Panc1 (cell line): ENCODE measurements around the gene WASHC3.

Experiments
- POLR2AphosphoS5 ChIP-seq: IDR thresholded peaks from 2 replicates; pipeline ENCODE4 v1.6.1; 2012; ENCODE audit warnings: mild to moderate bottlenecking, low read depth, low read length, moderate library complexity
- SIN3A ChIP-seq: IDR thresholded peaks from 2 replicates; pipeline ENCODE4 v1.6.1; 2012; ENCODE audit warnings: low read depth, mild to moderate bottlenecking, low read length, moderate library complexity, borderline replicate concordance; ENCODE audit not compliant: insufficient read depth
- TCF7L2 ChIP-seq: IDR thresholded peaks from 2 replicates; pipeline ENCODE4 v1.6.1; 2011; ENCODE audit warnings: mild to moderate bottlenecking, low read depth, low read length, inconsistent platforms
- TF ChIP-seq, protein P1 (sequence below): fragments of 450-650 bp; IDR thresholded peaks from 2 replicates; pipeline ENCODE4 v1.5.1; 2017; ENCODE audit warnings: mild to moderate bottlenecking
- TF ChIP-seq, protein P2 (sequence below), 2 experiments: IDR thresholded peaks; 2 replicates each; pipeline ENCODE4 v1.6.1; 2011 to 2012; ENCODE audit warnings: low read depth in 2 of 2, control low read depth in 1 of 2, low read length in 1 of 2, mild to moderate bottlenecking in 1 of 2, moderate library complexity in 1 of 2; ENCODE audit not compliant: insufficient read depth in 1 of 2

DNA sequence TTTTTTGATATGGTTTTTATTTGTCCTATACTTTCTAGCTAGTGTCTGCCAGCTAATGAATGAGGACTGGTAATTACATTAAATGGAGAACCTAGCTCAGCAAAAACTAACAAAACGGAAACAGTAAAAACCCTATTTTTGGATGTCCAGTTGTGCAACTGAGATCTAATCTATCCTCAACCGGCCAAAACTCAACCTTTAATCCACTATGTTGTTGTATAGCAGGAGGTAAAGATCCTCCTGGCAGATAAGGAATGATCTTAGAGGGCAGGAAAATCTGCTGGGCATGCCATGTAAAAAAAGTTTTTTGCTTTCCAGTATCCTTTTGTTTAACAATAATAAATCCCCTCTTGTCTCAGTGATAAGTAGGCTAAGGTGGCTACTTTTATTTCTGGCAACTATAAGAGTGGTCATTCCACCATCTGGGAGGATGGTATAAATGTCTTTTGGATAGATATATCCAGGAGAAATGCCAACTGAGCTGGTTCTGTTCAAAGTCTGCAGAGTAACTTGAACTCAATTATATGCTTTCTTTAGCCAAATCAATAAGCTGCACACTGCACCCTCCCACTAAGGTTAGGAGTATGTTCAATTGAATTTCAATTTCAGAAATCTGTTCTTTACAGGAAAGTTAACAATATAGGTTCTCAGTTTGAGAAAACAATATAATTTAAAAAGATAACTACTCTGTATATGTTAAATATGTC is 40.1 kb downstream of the WASHC3 start:
- TF ChIP-seq, protein P1, sequence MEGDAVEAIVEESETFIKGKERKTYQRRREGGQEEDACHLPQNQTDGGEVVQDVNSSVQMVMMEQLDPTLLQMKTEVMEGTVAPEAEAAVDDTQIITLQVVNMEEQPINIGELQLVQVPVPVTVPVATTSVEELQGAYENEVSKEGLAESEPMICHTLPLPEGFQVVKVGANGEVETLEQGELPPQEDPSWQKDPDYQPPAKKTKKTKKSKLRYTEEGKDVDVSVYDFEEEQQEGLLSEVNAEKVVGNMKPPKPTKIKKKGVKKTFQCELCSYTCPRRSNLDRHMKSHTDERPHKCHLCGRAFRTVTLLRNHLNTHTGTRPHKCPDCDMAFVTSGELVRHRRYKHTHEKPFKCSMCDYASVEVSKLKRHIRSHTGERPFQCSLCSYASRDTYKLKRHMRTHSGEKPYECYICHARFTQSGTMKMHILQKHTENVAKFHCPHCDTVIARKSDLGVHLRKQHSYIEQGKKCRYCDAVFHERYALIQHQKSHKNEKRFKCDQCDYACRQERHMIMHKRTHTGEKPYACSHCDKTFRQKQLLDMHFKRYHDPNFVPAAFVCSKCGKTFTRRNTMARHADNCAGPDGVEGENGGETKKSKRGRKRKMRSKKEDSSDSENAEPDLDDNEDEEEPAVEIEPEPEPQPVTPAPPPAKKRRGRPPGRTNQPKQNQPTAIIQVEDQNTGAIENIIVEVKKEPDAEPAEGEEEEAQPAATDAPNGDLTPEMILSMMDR, result no peak
- TF ChIP-seq SIN3A (no peak), POLR2AphosphoS5 (no peak), TCF7L2 (no peak)
- TF ChIP-seq, protein P2, sequence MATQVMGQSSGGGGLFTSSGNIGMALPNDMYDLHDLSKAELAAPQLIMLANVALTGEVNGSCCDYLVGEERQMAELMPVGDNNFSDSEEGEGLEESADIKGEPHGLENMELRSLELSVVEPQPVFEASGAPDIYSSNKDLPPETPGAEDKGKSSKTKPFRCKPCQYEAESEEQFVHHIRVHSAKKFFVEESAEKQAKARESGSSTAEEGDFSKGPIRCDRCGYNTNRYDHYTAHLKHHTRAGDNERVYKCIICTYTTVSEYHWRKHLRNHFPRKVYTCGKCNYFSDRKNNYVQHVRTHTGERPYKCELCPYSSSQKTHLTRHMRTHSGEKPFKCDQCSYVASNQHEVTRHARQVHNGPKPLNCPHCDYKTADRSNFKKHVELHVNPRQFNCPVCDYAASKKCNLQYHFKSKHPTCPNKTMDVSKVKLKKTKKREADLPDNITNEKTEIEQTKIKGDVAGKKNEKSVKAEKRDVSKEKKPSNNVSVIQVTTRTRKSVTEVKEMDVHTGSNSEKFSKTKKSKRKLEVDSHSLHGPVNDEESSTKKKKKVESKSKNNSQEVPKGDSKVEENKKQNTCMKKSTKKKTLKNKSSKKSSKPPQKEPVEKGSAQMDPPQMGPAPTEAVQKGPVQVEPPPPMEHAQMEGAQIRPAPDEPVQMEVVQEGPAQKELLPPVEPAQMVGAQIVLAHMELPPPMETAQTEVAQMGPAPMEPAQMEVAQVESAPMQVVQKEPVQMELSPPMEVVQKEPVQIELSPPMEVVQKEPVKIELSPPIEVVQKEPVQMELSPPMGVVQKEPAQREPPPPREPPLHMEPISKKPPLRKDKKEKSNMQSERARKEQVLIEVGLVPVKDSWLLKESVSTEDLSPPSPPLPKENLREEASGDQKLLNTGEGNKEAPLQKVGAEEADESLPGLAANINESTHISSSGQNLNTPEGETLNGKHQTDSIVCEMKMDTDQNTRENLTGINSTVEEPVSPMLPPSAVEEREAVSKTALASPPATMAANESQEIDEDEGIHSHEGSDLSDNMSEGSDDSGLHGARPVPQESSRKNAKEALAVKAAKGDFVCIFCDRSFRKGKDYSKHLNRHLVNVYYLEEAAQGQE (IDR thresholded peaks at IDR 0.05; ENCODE audit: insufficient read depth in 1 of 2, low read depth in 2 of 2, low read length in 1 of 2), result no peak
